Thyroid gland (tissue), 4 donors: Measurements from ENCODE around the gene MRPL46. TPM values are rescaled to one million over a fixed set of nuclear protein-coding genes. Genes with fewer than 3 reads are reported as not detected.

ENCODE experiments used
- DNase-seq, 2 donors: peaks; one replicate each; pipeline ENCODE4 v3.0.0-alpha.2; 2019
- H3K27ac ChIP-seq, 3 donors: fragments of 200-600 bp; sonication (generic); 1 replicate in 2 of 3; 2 replicates in 1 of 3; pipeline ENCODE4 v1.5.1; 2016 to 2019; ENCODE audit warnings: mild to moderate bottlenecking in 1 of 3, moderate library complexity in 1 of 3
- H3K27me3 ChIP-seq: fragments of 200-600 bp; sonication (generic); one replicate; pipeline ENCODE4 v1.5.1; 2019
- H3K36me3 ChIP-seq, 2 donors: fragments of 200-600 bp; sonication (generic); one replicate each; pipeline ENCODE4 v1.5.1; 2016 to 2019
- H3K4me1 ChIP-seq, 2 donors: fragments of 200-600 bp; sonication (generic); one replicate each; pipeline ENCODE4 v1.5.1; 2017 to 2019
- H3K4me3 ChIP-seq, 3 donors: fragments of 200-600 bp; sonication (generic); replicated peaks in 1 of 3; 1 replicate in 2 of 3; 2 replicates in 1 of 3; pipeline ENCODE4 v1.5.1; 2016; ENCODE audit warnings: mild to moderate bottlenecking in 1 of 3
- H3K9me3 ChIP-seq: fragments of 200-600 bp; sonication (generic); one replicate; pipeline ENCODE4 v1.5.1; 2017
- POLR2A ChIP-seq, 2 donors: fragments of 450-650 bp; IDR thresholded peaks; one replicate each; pipeline ENCODE4 v1.6.1; 2017; ENCODE audit warnings: antibody characterized with exemption in 2 of 2, mild to moderate bottlenecking in 2 of 2, moderate library complexity in 1 of 2
- WGBS, 2 donors: methylation state at CpG; one replicate each; pipeline ENCODE4 v1.1.5; 2017; 5-methylcytosine and 5-hydroxymethylcytosine counted together
- intact Hi-C: fragments of 100-400 bp; cut with DNase I; formaldehyde crosslinking; loops from one replicate; pipeline ENCODE4 v1.15.1; 2023
- total RNA-seq, 4 donors: library from RNA; depleted of rRNA; stranded (reverse); fragments of >200 nt; gene quantifications; one replicate each; pipeline ENCODE4 v1.2.3, GENCODE V29; 2016
- TF ChIP-seq, protein P1 (sequence below), 6 experiments: fragments of 200-600 bp in 3 of 6; fragments of 450-650 bp in 3 of 6; sonication (generic) in 3 of 6; IDR thresholded peaks; one replicate each; pipeline ENCODE4 v1.5.1; 2016 to 2019; ENCODE audit warnings: antibody characterized with exemption in 6 of 6, mild to moderate bottlenecking in 2 of 6, inconsistent platforms in 1 of 6, moderate library complexity in 1 of 6

MRPL46 gene
- total RNA-seq, 4 donors from 2014 or later, result 17.3 to 30.5 (median 26.0) TPM

DNA sequence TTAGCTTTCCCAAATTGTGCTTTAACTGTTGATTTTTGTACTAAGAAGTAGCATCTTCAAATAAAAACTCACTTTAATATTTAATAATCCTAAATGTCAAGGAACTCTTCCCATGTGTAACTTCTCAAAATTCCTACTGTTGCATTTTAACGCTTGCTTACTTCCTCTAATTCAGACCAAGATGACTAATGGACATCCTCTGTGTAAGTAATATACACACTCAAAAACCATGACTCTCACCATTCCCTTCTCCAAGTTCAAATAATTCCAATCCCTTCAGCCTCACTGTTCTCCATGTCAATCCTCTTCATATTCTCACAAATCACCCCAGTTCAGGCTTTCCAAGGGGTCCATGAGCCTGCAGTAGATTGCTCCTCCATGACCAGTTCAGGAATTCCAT lies 13.0 kb downstream of the MRPL46 start:
- no peak for DNase-seq
- TF ChIP-seq, protein P1, sequence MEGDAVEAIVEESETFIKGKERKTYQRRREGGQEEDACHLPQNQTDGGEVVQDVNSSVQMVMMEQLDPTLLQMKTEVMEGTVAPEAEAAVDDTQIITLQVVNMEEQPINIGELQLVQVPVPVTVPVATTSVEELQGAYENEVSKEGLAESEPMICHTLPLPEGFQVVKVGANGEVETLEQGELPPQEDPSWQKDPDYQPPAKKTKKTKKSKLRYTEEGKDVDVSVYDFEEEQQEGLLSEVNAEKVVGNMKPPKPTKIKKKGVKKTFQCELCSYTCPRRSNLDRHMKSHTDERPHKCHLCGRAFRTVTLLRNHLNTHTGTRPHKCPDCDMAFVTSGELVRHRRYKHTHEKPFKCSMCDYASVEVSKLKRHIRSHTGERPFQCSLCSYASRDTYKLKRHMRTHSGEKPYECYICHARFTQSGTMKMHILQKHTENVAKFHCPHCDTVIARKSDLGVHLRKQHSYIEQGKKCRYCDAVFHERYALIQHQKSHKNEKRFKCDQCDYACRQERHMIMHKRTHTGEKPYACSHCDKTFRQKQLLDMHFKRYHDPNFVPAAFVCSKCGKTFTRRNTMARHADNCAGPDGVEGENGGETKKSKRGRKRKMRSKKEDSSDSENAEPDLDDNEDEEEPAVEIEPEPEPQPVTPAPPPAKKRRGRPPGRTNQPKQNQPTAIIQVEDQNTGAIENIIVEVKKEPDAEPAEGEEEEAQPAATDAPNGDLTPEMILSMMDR (IDR thresholded peaks at IDR 0.05), result no peak
- TF ChIP-seq POLR2A (IDR thresholded peaks at IDR 0.05), result no peak
- H3K27ac ChIP-seq, result no peak overlapping the region
- WGBS, 2 donors, result 62 to 65% methylated on average over 1 of the region's 1 CpG
- no peaks in the 10 kb centered on the region for H3K9me3 ChIP-seq
- intact Hi-C loops, result no loop called here
- H3K4me1 ChIP-seq, result peaks cover 6 to 8% of the 10 kb centered on the region in 2 donors
- peaks cover 8 to 20% of the 10 kb centered on the region in 2 donors for H3K36me3 ChIP-seq
- H3K27me3 ChIP-seq, result no peaks in the 10 kb centered on the region
- H3K4me3 ChIP-seq, result no peak overlapping the region

DNA sequence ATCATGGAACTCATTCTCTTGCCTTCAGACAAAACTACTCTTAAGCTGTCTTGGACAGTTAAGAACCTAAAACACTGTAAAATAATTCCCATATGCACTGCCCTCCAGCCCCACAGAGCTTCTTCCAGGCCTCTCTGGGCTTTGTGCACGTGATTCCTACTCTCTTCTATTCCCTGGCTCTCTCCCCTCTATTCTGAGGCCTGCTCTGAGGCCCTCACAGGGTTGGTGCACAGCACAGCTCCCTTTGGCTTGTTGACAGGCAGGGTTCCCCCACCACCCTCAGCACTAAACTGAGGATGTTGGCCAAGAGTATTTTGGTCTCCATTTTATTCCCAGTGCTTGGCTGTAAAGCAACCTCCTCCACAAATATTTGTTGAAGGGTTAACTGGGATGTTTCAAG lies 13.5 kb downstream of the MRPL46 start:
- no peak for DNase-seq

DNA sequence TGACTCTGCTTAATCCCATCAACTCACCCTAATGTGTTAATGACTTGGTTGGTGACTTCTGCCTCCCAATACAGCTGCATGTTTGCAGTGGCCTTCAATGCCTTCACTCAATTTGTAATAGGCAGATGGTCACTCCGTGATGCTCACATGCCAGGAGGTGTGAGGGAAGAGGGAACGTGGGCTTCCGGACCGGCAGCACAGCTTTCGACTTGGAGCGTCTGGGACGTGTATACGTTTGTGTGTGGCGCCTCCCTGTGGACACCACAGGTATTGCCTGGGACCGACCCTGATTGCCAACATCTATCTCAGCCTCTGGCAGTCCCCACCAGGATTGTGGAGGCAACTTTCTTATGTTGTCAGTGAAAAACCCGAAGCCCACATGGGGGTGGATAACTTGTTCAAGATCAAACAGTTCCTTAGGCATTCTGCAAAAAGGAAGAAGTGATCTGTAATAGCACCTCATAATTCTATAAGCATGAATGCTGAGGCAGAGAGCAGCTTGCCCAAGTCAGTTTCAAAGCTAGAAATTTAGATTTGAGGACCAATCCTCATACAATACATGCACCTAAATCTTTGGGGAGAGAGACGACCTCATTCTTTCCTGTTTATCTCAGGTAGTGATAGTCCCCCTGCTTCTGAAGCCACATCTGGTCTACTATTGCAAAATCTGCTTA lies 16.9 kb downstream of the MRPL46 start:
- TF ChIP-seq, protein P1 (IDR thresholded peaks at IDR 0.05), result peak in 3 of 6 experiments; percentile 16 to 42 (median 26)
- no peak for TF ChIP-seq POLR2A (IDR thresholded peaks at IDR 0.05)
- H3K4me1 ChIP-seq, result peaks cover 6 to 7% of the 10 kb centered on the region in 2 donors
- no peak overlapping the region for H3K27ac ChIP-seq
- no peak overlapping the region for H3K4me3 ChIP-seq
- H3K36me3 ChIP-seq, result no peaks in the 10 kb centered on the region
- no peaks in the 10 kb centered on the region for H3K9me3 ChIP-seq
- peak; percentile 21 to 24 for DNase-seq
- intact Hi-C loops, result no loop called here
- no peaks in the 10 kb centered on the region for H3K27me3 ChIP-seq
- 6 to 7% methylated on average over 12 of the region's 12 CpGs for WGBS, 2 donors

More for the DNA sequence above, 13.5 kb downstream of the MRPL46 start:
- H3K4me3 ChIP-seq, result no peak overlapping the region
- H3K27ac ChIP-seq, result no peak overlapping the region
- intact Hi-C loops, result no loop called here
- H3K4me1 ChIP-seq, result peaks cover 6 to 8% of the 10 kb centered on the region in 2 donors
- peaks cover 2 to 14% of the 10 kb centered on the region in 2 donors for H3K36me3 ChIP-seq
- no peak for TF ChIP-seq POLR2A (IDR thresholded peaks at IDR 0.05)
- TF ChIP-seq, protein P1 (IDR thresholded peaks at IDR 0.05), result no peak
- no peaks in the 10 kb centered on the region for H3K9me3 ChIP-seq
- WGBS, 2 donors, result 26 to 56% methylated on average over 1 of the region's 1 CpG
- no peaks in the 10 kb centered on the region for H3K27me3 ChIP-seq

DNA sequence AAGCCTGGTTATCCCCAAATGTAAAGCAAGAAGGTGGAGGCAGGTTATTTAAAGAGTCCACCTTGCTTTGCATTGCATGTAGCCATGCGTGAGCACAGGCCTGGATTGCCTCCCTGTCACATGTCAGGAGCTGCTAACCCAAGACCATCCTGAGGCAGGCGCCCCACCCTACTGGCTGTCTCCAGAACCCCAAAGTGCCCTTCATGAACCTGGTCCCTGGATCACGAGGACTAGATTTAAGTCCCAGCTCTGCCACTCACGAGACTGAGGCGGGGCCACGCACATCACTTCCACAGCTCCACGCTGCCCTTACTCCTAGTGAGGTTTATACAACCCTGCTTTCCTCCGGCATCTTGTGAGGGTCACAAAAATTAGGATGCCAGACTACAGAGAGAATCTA lies 17.6 kb downstream of the MRPL46 start:
- no peaks in the 10 kb centered on the region for H3K27me3 ChIP-seq
- H3K4me3 ChIP-seq, result no peak overlapping the region
- DNase-seq, result no peak
- H3K9me3 ChIP-seq, result no peaks in the 10 kb centered on the region
- H3K4me1 ChIP-seq, result peaks cover under 1% of the 10 kb centered on the region in 2 donors
- intact Hi-C loops, result no loop called here
- TF ChIP-seq, protein P1 (IDR thresholded peaks at IDR 0.05), result no peak
- TF ChIP-seq POLR2A (IDR thresholded peaks at IDR 0.05), result no peak
- 85 to 89% methylated on average over 7 to 8 of the region's 8 CpGs for WGBS, 2 donors
- H3K27ac ChIP-seq, result no peak overlapping the region
- H3K36me3 ChIP-seq, result no peaks in the 10 kb centered on the region

DNA sequence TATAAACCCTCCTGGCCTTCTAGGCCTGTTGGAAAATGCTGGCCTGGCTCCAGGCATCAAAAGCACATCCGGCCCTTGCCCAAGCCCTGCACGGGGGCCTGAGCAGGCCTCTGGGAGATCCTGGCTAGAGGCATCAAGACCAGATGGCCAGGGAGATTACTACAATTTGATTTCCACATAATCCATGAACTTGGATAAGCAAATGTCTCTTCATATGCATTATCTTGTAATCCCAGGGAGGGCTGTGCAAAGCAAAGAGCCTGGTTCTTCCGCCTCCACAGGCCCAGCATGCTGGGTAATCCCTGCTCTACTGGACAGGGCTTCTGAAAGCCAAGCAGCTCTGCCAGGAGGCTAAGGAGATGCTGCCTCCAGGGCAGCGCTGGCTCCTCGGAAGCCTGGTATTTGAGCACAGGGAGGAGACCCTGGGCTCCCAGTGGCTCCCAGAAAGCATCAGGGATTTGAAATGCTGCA lies 18.2 kb downstream of the MRPL46 start:
- no peaks in the 10 kb centered on the region for H3K27me3 ChIP-seq
- 87 to 88% methylated on average over 3 to 5 of the region's 5 CpGs for WGBS, 2 donors
- no peak overlapping the region for H3K4me3 ChIP-seq
- no peak overlapping the region for H3K27ac ChIP-seq
- intact Hi-C loops, result no loop called here
- H3K4me1 ChIP-seq, result no peaks in the 10 kb centered on the region
- peaks cover 2% of the 10 kb centered on the region for H3K9me3 ChIP-seq
- no peak for TF ChIP-seq POLR2A (IDR thresholded peaks at IDR 0.05)
- TF ChIP-seq, protein P1 (IDR thresholded peaks at IDR 0.05), result no peak
- no peak for DNase-seq
- no peaks in the 10 kb centered on the region for H3K36me3 ChIP-seq
